ENCODE measurements around the gene SORT1. TPM values are rescaled to one million over a fixed set of nuclear protein-coding genes. Genes with fewer than 3 reads are reported as not detected.

SORT1 gene
- total and polyA plus RNA-seq, 2 of the 13 experiments (the other 11 are each of a cell fraction or from before 2014, with no cell fraction given) = 32.4 to 93.0 TPM

DNA sequence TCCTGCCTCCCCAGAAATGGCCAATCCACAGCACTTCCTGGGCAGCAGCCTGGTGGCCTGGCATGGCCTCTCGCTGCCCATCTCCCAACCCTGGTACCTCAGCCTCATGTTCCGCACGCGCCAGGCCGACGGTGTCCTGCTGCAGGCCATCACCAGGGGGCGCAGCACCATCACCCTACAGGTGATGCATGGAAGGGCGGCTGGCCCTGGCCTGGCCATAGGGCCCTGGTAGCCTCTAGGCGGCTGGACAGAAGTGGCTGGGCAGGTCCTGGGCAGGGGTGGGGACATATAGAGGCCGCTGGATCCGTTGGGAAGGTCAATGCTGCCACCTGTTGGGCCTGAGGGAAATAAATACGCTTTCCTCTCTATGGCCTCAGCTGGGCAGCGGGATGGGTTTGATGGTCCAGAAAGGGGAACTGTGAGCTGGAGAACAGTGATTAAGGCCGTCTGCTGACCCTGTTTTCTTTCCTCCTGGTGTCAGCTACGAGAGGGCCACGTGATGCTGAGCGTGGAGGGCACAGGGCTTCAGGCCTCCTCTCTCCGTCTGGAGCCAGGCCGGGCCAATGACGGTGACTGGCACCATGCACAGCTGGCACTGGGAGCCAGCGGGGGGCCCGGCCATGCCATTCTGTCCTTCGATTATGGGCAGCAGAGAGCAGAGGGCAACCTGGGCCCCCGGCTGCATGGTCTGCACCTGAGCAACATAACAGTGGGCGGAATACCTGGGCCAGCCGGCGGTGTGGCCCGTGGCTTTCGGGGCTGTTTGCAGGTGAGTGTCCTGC lies 133.9 kb downstream of the SORT1 start (continued):
- TF ChIP-seq, protein P1, sequence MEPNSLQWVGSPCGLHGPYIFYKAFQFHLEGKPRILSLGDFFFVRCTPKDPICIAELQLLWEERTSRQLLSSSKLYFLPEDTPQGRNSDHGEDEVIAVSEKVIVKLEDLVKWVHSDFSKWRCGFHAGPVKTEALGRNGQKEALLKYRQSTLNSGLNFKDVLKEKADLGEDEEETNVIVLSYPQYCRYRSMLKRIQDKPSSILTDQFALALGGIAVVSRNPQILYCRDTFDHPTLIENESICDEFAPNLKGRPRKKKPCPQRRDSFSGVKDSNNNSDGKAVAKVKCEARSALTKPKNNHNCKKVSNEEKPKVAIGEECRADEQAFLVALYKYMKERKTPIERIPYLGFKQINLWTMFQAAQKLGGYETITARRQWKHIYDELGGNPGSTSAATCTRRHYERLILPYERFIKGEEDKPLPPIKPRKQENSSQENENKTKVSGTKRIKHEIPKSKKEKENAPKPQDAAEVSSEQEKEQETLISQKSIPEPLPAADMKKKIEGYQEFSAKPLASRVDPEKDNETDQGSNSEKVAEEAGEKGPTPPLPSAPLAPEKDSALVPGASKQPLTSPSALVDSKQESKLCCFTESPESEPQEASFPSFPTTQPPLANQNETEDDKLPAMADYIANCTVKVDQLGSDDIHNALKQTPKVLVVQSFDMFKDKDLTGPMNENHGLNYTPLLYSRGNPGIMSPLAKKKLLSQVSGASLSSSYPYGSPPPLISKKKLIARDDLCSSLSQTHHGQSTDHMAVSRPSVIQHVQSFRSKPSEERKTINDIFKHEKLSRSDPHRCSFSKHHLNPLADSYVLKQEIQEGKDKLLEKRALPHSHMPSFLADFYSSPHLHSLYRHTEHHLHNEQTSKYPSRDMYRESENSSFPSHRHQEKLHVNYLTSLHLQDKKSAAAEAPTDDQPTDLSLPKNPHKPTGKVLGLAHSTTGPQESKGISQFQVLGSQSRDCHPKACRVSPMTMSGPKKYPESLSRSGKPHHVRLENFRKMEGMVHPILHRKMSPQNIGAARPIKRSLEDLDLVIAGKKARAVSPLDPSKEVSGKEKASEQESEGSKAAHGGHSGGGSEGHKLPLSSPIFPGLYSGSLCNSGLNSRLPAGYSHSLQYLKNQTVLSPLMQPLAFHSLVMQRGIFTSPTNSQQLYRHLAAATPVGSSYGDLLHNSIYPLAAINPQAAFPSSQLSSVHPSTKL (CRISPR knock-in tag; IDR thresholded peaks at IDR 0.05) = peak; percentile 75
- TF ChIP-seq PAF1 (CRISPR knock-in tag; IDR thresholded peaks at IDR 0.05) = no peak
- TF ChIP-seq ZIK1 (CRISPR knock-in tag; IDR thresholded peaks at IDR 0.05; ENCODE audit: borderline replicate concordance, low read depth) = 0 out of 2 replicates have a peak, but pooled peaks have one; percentile 44
- no peak; the same call in 1 of the 2 replicates for TF ChIP-seq FOXC1 (CRISPR knock-in tag; IDR thresholded peaks at IDR 0.05; ENCODE audit: borderline replicate concordance)
- TF ChIP-seq SMYD3 (CRISPR knock-in tag; IDR thresholded peaks at IDR 0.05) = no peak
- peak; percentile 77; the same call in 1 of the 2 replicates for TF ChIP-seq FOSL2 (CRISPR knock-in tag; IDR thresholded peaks at IDR 0.05)
- peak; percentile 87 for TF ChIP-seq AKAP8 (CRISPR knock-in tag; IDR thresholded peaks at IDR 0.05)
- peak; percentile 79; the same call in 1 of the 2 replicates for TF ChIP-seq SALL2 (CRISPR knock-in tag; IDR thresholded peaks at IDR 0.05)
- TF ChIP-seq, protein P2, sequence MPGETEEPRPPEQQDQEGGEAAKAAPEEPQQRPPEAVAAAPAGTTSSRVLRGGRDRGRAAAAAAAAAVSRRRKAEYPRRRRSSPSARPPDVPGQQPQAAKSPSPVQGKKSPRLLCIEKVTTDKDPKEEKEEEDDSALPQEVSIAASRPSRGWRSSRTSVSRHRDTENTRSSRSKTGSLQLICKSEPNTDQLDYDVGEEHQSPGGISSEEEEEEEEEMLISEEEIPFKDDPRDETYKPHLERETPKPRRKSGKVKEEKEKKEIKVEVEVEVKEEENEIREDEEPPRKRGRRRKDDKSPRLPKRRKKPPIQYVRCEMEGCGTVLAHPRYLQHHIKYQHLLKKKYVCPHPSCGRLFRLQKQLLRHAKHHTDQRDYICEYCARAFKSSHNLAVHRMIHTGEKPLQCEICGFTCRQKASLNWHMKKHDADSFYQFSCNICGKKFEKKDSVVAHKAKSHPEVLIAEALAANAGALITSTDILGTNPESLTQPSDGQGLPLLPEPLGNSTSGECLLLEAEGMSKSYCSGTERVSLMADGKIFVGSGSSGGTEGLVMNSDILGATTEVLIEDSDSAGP (CRISPR knock-in tag; IDR thresholded peaks at IDR 0.05; ENCODE audit: borderline replicate concordance) = peak; percentile 96
- no peak for TF ChIP-seq ZBTB21 (CRISPR knock-in tag; IDR thresholded peaks at IDR 0.05)
- TF ChIP-seq ZFP36 (IDR thresholded peaks at IDR 0.05; ENCODE audit: borderline replicate concordance, low read depth, low read length, partially characterized antibody) = no peak
- TF ChIP-seq POLR2AphosphoS5 (IDR thresholded peaks at IDR 0.05; ENCODE audit: low read depth, low read length) = no peak
- TF ChIP-seq ZEB1 (IDR thresholded peaks at IDR 0.05; ENCODE audit: insufficient replicate concordance, low read depth) = peak; percentile 39
- TF ChIP-seq, protein P3, sequence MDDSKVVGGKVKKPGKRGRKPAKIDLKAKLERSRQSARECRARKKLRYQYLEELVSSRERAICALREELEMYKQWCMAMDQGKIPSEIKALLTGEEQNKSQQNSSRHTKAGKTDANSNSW (CRISPR knock-in tag; IDR thresholded peaks at IDR 0.05; ENCODE audit: borderline replicate concordance) = no peak
- TF ChIP-seq KLF6 (CRISPR knock-in tag; IDR thresholded peaks at IDR 0.05) = peak; percentile 76; the same call in 1 of the 2 replicates
- no peak for TF ChIP-seq ZSCAN20 (CRISPR knock-in tag; IDR thresholded peaks at IDR 0.05; ENCODE audit: borderline replicate concordance)
- TF ChIP-seq ZNF138 (CRISPR knock-in tag; IDR thresholded peaks at IDR 0.05; ENCODE audit: low read depth) = 0 out of 2 replicates have a peak, but pooled peaks have one; percentile 53
- TF ChIP-seq, protein P4, sequence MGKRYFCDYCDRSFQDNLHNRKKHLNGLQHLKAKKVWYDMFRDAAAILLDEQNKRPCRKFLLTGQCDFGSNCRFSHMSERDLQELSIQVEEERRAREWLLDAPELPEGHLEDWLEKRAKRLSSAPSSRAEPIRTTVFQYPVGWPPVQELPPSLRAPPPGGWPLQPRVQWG (CRISPR knock-in tag; IDR thresholded peaks at IDR 0.05; ENCODE audit: borderline replicate concordance, low read depth) = no peak
- peak; percentile 79 for TF ChIP-seq TEAD3 (CRISPR knock-in tag; optimal IDR thresholded peaks at IDR 0.05; ENCODE audit: borderline replicate concordance)
- TF ChIP-seq, protein P5, sequence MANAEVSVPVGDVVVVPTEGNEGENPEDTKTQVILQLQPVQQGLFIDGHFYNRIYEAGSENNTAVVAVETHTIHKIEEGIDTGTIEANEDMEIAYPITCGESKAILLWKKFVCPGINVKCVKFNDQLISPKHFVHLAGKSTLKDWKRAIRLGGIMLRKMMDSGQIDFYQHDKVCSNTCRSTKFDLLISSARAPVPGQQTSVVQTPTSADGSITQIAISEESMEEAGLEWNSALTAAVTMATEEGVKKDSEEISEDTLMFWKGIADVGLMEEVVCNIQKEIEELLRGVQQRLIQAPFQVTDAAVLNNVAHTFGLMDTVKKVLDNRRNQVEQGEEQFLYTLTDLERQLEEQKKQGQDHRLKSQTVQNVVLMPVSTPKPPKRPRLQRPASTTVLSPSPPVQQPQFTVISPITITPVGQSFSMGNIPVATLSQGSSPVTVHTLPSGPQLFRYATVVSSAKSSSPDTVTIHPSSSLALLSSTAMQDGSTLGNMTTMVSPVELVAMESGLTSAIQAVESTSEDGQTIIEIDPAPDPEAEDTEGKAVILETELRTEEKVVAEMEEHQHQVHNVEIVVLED (CRISPR knock-in tag; IDR thresholded peaks at IDR 0.05; ENCODE audit: borderline replicate concordance) = peak; percentile 72; the same call in 1 of the 2 replicates
